HT-29 (cell line): Measurements from ENCODE around the gene MAP3K3. TPM values are rescaled to one million over a fixed set of nuclear protein-coding genes. Genes with fewer than 3 reads are reported as not detected.
A peak's percentile ranks its signal among the peaks of the same experiment; 100 is the strongest.

Experiments
- DNase-seq: peaks from one replicate; pipeline ENCODE4 v3.0.0-alpha.2; 2015; ENCODE audit warnings: low spot score
- total RNA-seq: library from RNA; depleted of rRNA; stranded (reverse); fragments of >200 nt; shearing (Covaris generic); gene quantifications from 2 replicates; pipeline ENCODE4 v1.2.3, GENCODE V29; 2014; rRNA removed

The MAP3K3 gene
- total RNA-seq, result 19.4 and 20.1 TPM in 2 replicates

DNA sequence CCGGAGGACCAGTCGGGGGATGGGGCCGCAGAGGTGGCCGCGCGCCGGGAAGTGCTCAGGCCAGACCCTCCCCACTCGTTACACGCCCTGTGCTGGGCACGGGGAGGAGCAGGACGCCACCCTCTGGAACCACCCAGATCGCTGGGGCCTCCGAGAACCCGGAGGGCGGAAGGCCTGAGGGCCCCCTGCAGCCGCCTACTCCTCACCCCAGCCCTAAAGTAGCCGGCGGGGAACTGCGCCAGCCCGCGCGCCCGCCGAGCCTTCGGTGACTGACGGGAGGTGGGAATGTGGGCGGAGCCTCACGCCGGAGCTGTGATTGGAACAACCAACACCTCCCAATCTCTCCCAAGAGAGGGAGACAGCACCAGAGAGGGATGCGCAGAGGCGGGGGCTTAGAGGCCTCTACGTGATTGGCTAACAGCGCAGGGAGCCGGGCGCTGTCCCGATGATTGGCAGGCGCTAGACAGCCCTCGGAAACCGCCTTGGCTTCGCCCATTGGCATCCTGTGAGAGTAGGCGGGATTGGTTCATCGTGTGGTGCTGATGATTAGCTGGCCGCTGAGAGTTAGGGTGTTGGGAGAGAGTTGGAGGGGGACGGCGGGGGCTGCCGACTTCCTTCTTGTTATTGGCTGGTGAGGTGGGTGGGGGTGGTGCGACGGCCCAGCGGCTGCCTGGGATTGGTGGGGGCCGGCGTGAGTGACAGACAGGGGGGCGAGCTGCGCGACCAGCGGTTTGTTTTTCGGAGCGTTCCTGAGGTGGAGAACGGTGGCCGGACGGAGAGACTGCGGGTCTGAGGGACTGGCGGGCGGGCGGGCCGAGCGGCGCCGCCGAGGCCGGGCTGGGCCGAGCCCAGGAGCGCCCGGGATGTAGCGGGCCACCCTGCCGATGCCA is at the start of gene MAP3K3:
Gene MAP3K3 (plus strand): TSS at position 734 of the 890 bp plus-strand sequence. CDS start 343 bp downstream, outside the sequence.
- DNase-seq, result peak; percentile 100

DNA sequence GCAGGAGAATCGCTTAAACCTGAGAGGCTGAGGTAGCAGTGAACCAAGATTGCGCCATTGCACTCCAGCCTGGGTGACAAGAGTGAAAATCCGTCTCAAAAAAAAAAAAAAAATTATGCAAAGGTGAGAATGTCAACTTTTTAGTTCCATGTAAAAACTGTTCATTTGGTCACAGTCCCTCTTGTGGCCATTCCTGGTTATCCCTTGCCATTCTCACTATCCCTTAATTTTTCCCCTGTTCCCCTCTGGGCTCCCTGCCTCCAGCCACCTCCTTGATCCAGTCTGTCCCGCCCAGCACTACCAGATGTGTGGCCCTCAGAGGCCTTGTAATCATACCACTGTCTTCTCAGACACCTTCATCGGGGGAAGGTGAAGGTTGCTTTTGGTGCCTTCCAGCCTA is 48.6 kb upstream of the MAP3K3 start:
- DNase-seq, result peak; percentile 23

GRCh38 chr17:63578027-63578768 is 44.0 kb upstream of the MAP3K3 start:
- DNase-seq, result no peak

- no peak for DNase-seq
Observed at GRCh38 chr17:63578769-63579111, 43.5 kb upstream of the MAP3K3 start.

DNA sequence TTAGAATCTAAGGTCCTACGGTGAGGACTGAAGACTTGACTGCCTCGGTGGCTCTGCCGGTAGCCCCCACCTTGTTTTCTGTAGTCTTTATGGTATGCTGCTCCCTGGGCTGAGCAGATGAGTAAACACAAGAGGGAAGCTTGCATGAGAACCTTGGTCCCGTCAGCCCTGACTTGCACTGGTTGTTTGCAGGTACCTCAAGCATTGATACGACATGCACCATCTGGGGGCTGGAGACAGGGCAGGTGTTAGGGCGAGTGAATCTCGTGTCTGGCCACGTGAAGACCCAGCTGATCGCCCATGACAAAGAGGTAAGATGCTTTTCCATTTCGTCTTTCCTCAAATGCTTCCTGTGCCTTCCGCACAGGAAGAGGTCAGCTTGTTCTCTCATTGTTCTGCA is 42.6 kb upstream of the MAP3K3 start:
- no peak for DNase-seq

- DNase-seq, result no peak
Observed at GRCh38 chr17:63587770-63588169, 34.4 kb upstream of the MAP3K3 start.

- no peak for DNase-seq
Observed at GRCh38 chr17:63588797-63589196, 33.4 kb upstream of the MAP3K3 start.

GRCh38 chr17:63589646-63590045 is 32.6 kb upstream of the MAP3K3 start:
- DNase-seq, result no peak

DNA sequence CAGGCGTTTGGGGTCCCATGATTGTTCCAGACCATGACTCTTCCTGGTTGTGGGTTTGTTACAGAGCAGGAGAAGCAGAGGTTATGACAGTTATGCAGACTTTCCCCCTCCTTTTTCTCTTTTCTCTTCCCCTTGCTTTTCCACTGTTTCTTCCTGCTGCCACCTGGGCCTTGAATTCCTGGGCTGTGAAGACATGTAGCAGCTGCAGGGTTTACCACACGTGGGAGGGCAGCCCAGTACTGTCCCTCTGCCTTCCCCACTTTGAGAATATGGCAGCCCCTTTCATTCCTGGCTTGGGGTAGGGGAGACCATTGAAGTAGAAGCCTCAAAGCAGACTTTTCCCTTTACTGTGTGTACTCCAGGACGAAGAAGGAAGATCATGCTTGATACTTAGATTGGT is 29.4 kb upstream of the MAP3K3 start:
- DNase-seq, result no peak

- DNase-seq, result no peak
Observed at GRCh38 chr17:63595132-63595531, 27.1 kb upstream of the MAP3K3 start.

- DNase-seq, result no peak
Observed at GRCh38 chr17:63596856-63597586, 25.2 kb upstream of the MAP3K3 start.

GRCh38 chr17:63598281-63598680 is 23.9 kb upstream of the MAP3K3 start:
- no peak for DNase-seq

GRCh38 chr17:63600569-63601438 is 21.4 kb upstream of the MAP3K3 start, which contains the start of gene TACO1:
TACO1 (plus strand) TSS chr17:63600895; CDS start chr17:63601084, 189 bp downstream.
- peak; percentile 84 for DNase-seq

DNA sequence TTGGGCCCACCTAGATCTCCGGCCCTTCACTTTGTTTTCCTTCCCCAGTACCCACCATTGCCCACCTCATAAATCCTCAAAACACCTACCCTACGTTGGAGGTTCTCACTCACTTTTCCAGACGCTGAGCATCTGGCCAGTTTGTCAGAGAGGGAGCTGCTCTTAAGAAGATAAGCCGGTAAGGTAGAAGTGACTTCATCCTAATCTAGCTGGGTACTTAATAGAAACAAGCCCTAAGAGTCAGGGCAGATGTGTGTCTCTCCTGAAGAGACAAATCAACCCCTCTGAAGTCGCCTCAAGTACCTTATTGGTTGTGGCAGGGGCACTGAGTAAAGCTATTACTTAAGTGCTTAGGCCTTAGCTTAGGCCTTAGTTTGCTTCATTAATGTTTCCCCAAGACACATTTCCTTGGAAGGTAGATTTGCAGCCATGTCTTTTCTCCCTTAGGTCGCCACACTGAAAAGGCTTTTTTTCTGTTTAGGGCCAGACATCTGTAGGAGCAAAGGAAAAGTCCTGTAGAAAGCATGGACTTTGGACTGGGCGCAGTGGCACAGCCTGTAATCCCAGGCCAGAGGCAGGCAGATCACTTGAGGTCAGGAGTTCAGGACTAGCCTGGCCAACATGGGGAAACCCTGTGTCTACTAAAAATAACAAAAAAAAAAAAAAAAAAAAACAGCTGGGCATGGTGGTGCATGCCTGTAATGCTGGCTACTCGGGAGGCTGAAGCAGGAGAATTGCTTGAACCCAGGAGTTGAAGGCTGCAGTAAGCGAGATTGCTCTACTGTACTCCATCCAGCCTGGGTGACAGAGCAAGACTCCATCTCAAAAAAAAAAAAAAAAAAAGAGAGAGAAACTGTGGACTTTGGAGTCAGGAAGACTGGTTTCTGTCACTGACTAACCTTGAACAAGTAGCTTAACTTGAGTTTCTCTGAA is 20.5 kb upstream of the MAP3K3 start:
- DNase-seq, result peak; percentile 17

- no peak for DNase-seq
Observed at GRCh38 chr17:63609816-63610573, 12.2 kb upstream of the MAP3K3 start.

DNA sequence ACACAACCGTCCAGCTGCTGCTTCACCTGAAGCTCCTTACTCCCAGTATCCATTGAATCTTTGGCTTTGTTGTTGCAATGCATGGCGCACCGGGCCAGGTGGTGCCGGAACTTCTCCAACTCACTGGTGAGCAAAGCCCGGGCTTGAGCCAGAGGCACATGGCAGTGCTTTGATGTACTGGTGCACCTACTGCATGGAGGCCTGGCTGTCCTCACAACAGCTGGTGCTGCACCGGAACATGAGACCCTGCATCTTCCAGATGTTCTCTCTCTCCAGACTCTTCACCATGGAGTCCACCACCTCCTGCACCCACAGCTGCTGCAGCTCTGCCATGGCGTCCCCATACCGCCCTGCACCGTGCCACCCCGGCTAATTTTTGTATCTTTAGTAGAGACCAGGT is 11.4 kb upstream of the MAP3K3 start:
- DNase-seq, result no peak

- DNase-seq, result no peak
Observed at GRCh38 chr17:63611354-63611753, 10.9 kb upstream of the MAP3K3 start.

DNA sequence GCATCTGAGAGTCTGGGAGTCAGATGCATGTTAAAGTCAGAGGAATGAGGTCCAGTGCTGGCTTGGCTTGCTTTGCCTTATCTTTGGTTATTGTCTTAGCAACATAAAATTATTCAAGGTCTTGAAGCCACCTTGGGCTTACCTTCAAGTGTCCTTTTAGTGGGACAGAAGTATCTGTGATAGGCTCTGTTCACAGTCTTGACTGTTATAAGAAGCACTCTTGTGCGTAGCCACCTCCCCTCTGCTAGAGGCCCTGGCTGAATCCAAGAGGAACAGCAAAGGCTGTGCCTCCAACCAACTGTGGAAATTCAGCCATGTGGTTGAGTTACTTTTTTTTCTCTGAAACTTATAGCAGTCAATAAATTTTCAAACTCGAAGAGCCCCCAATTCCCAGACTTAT is 8.6 kb upstream of the MAP3K3 start:
- DNase-seq, result no peak

- DNase-seq, result no peak
Observed at GRCh38 chr17:63621229-63621683, 961 bp upstream of the MAP3K3 start.
